ENCODE measurements around the gene MPPED2. TPM values are rescaled to one million over a fixed set of nuclear protein-coding genes. Genes with fewer than 3 reads are reported as not detected.

MPPED2 gene
- polyA plus RNA-seq, 4 donors, result 16.2 to 23.1 (median 19.0) TPM

DNA sequence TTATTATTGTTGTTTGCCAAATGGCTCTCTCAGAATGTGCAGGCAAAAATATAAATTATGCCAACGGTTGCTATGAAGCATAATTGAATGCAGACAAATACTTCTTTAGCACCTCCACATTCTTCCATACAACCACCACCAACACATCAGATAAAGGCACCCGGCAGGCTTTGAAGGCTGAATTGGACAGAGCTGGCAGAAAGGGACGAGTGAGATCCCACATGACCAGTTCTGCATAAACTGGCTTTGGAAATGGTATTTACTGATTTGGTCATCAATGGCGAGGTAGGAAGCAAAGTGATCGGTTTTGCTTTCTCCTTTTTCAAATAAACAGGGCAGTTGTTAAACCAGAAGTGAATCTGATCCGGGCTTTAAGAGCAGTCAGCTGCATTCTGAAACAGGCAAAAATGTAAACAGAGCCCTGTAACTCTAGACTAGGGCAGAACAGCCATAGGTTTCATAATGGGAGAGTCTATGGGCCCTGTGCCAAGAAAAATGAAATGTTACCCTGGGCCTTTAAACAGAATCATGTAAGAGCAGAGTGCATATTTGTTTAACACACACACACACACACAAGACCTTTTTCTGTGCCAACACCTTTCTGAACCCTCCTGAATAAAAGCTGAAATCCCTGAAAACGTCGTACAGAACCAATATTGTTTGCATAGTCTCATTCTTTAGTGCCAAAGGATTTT is 97.7 kb downstream of the MPPED2 start:
- peak in 2 of 4 donors; percentile 56 to 61 for DNase-seq (ENCODE audit: low read depth in 4 of 4, low spot score in 2 of 4)

- no peak for DNase-seq (ENCODE audit: low read depth in 4 of 4, low spot score in 2 of 4)
Observed at GRCh38 chr11:30487200-30487898, 98.8 kb downstream of the MPPED2 start.

DNA sequence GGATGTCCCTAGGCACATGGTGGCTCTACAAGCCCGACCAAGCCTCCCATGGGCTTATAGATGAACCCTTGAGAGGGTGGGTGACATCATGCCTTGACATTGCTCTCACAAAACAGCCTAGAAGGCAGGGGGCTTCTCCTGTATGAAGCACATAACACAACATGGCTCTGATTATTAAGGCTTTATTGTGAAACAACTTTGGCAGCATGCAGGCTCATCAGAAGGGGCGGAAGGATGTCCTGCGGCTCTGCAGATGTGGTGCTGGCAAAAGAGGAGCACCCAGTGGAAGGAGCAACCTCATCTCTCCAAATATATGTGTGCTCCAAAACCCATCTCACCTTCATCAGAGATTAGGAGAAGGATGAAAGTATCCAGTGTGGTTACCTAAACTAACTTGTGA is 100.4 kb downstream of the MPPED2 start:
- no peak for DNase-seq (ENCODE audit: low read depth in 4 of 4, low spot score in 2 of 4)

GRCh38 chr11:30485222-30485621 is 100.9 kb downstream of the MPPED2 start:
- no peak for DNase-seq (ENCODE audit: low read depth in 4 of 4, low spot score in 2 of 4)

DNA sequence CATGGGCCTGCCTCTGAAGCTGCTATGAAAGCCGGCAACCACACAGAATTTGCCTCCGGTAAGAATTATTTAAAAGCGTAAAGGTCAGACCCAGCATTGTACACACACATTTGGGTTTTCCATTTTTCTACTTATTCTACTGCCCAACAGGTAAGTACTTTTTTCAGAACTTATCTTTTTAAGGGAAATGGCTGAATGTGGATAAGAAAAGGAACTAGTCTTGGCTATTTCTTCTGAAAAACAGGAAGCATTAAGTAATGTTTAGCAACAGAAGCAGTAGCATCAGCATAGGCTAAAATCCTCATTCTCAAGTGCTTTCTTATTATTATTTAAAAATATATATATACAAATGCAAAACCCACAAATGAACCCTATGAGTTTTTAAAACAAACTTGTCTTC is 103.1 kb downstream of the MPPED2 start:
- DNase-seq (ENCODE audit: low read depth in 4 of 4, low spot score in 2 of 4), result no peak

GRCh38 chr11:30481796-30482195 is 104.4 kb downstream of the MPPED2 start:
- no peak for DNase-seq (ENCODE audit: low read depth in 4 of 4, low spot score in 2 of 4)

- DNase-seq (ENCODE audit: low read depth in 4 of 4, low spot score in 2 of 4), result no peak
Observed at GRCh38 chr11:30481330-30481729, 104.8 kb downstream of the MPPED2 start.

DNA sequence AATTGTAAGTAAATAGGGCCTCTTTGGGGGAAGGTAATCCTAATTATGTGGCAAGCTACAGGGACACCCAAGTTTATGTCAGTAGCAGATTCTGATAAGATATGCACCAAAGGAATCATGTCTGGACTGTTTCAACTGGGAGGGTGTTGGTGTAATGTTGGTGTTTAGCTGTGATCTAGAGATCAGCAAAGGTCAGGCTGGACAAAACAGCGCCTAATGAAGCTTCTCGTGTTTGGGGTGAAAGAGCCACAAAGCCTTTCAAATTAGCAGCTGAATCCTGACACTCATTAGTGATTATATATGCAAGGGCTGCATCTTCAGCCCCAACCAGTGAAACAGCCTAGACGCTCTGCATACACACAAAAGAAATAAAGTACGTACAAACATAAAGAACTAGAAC is 106.3 kb downstream of the MPPED2 start:
- DNase-seq (ENCODE audit: low read depth in 4 of 4, low spot score in 2 of 4), result no peak

- DNase-seq (ENCODE audit: low read depth in 4 of 4, low spot score in 2 of 4), result no peak
Observed at GRCh38 chr11:30478923-30479322, 107.2 kb downstream of the MPPED2 start.

DNA sequence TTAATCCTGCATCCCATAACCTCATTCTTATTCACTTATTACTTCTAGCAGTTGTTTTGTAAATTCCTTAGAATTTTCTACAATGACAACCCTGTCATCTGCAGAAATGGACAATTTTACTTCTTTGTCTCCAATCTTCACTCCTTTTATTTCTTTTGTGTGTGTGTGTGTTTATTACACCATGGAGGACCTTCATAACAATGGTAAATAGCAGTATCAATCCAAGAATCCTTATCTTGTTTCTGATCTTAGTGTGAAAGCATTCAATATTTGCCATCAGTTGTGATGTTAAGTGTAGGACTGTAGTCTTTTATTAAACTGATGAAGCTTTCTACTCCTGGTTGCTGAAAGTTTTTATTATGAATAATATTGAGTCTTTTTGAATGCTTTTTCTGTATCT is 109.1 kb downstream of the MPPED2 start:
- DNase-seq (ENCODE audit: low read depth in 4 of 4, low spot score in 2 of 4), result no peak

- DNase-seq (ENCODE audit: low read depth in 4 of 4, low spot score in 2 of 4), result no peak
Observed at GRCh38 chr11:30474151-30474954, 111.8 kb downstream of the MPPED2 start.

DNA sequence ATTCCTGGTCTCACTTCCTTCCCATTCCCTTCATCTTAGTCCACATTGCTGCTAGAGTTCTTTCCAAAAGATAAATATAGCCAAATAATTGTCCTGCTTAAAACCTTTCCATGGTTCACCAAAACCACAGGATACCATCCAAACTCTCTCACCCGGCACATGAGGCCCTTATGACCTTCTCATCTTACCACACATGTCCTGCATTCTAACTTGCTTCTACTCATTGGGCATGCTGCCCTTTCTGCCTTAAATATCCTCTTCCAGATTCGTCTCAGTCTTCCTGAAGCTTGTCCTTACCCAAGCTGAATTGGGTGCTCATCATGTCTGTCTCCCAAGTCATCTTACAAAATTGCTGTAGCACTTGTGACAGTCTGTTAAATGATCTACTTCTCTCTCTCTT is 114.9 kb downstream of the MPPED2 start:
- no peak for DNase-seq (ENCODE audit: low read depth in 4 of 4, low spot score in 2 of 4)

GRCh38 chr11:30468881-30469280 is 117.3 kb downstream of the MPPED2 start:
- no peak for DNase-seq (ENCODE audit: low read depth in 4 of 4, low spot score in 2 of 4)

- no peak for DNase-seq (ENCODE audit: low read depth in 4 of 4, low spot score in 2 of 4)
Observed at GRCh38 chr11:30467176-30467575, 119.0 kb downstream of the MPPED2 start.

DNA sequence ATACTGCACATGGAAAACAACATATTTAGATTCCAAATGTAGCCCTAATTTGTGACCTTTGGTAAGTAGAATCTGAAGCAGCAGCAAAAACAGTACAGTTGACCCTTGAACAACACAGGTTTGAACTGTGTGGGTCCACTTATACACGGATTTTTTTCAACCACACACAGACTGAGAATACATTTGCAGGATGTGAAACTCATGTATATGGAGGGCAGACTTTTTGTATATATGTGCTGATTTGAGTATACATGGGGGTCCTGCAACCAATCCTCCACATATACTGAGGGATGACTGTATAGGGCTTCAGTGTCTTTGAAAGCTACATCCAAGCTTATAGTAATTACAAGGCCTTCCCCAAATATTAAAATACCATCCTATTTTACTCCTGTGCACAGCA is 120.5 kb downstream of the MPPED2 start:
- DNase-seq (ENCODE audit: low read depth in 4 of 4, low spot score in 2 of 4), result no peak

DNA sequence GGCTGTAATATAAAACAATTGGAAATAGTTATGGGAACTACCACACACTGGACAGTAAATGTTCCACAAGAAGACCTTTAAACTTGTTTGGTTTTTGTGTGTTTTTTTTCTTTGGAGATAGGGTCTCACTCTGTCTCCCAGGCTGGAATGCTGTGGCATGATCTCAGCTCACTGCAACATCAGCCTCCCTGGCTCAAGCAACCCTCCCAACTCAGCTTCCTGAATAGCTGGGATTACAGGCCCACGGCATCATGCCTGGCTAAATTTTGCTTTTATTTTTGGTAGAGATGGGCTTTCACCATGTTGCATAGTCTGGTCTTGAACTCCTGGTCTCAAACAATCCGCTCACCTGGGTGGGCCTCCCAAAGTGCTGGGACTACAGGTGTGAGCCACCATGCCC is 121.0 kb downstream of the MPPED2 start:
- no peak for DNase-seq (ENCODE audit: low read depth in 4 of 4, low spot score in 2 of 4)

DNA sequence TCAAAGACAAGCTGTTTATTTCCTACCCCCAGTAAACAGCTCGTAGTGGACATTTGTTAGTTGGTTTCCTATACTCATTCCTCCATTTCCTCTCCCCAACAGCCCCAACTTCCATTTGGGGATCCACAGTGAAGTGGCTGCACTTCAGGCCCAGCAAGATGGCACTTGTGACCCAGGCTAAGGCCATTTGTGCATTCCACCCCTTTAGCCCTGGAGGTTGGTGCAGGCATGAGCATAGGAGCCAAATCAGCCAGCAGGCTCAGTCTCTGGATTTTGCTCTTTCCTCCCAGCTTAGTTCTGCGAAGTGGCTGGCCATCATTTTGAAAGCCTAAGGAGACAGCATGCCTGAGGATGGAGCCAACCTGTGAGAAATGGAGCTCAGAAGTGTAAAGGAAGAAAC is 122.9 kb downstream of the MPPED2 start:
- DNase-seq (ENCODE audit: low read depth in 4 of 4, low spot score in 2 of 4), result no peak

DNA sequence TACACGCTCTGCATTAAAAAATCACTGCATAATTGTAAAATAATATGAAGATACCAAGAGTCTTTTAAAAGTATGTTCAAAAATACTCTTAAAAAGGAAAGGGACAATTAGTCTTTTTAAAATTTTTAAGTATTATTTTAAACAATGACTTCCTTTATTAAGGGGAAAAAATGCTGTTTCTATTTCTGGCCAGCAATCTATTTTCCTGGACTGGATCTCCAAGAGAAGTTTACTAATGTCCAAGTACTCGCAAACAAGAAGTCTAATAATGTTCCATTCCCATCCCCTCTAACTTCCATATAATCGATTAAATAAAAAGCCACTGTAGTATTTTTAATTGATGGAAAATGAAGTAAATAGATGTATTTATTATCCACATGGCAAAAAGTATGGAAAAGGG is 123.7 kb downstream of the MPPED2 start:
- no peak for DNase-seq (ENCODE audit: low read depth in 4 of 4, low spot score in 2 of 4)

- no peak for DNase-seq (ENCODE audit: low read depth in 4 of 4, low spot score in 2 of 4)
Observed at GRCh38 chr11:30459821-30460220, 126.3 kb downstream of the MPPED2 start.

- DNase-seq (ENCODE audit: low read depth in 4 of 4, low spot score in 2 of 4), result no peak
Observed at GRCh38 chr11:30459306-30459705, 126.8 kb downstream of the MPPED2 start.

GRCh38 chr11:30458541-30458940 is 127.6 kb downstream of the MPPED2 start:
- no peak for DNase-seq (ENCODE audit: low read depth in 4 of 4, low spot score in 2 of 4)

DNA sequence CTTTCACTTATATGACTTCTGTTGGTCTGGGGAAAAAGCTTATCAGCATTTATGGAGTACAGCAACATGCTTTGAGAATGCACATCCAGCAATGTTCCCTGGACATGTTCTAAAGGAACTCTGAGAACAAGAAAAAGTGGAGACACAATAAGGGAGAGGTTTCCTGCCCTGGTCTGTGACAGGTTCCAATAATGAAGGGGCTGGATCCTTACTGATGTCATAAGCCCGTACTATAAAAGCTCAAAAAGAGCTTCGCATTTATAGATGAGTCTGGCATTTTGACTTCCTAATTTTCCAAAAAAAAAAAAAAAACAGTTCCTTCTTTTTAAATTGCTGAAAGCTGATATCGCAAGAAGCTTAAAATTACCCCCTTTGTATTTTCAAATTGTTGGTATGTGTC is 129.1 kb downstream of the MPPED2 start:
- no peak for DNase-seq (ENCODE audit: low read depth in 4 of 4, low spot score in 2 of 4)

Measured in left renal cortex interstitium (tissue), 4 donors.